Suprapubic skin (tissue), 3 donors: ENCODE results near the gene PIEZO1.

Experiments used
- POLR2A ChIP-seq, 2 donors: fragments of 450-650 bp; IDR thresholded peaks; one replicate each; pipeline ENCODE4 v1.6.1; 2017; ENCODE audit warnings: antibody characterized with exemption in 2 of 2, mild to moderate bottlenecking in 2 of 2, moderate library complexity in 2 of 2
- TF ChIP-seq, protein P1 (sequence below), 2 donors: fragments of 200-600 bp in 1 of 2; fragments of 450-650 bp in 1 of 2; sonication (generic) in 1 of 2; IDR thresholded peaks; one replicate each; pipeline ENCODE4 v1.5.1; 2016 to 2019; ENCODE audit warnings: antibody characterized with exemption in 2 of 2, mild to moderate bottlenecking in 1 of 2, moderate library complexity in 1 of 2

DNA sequence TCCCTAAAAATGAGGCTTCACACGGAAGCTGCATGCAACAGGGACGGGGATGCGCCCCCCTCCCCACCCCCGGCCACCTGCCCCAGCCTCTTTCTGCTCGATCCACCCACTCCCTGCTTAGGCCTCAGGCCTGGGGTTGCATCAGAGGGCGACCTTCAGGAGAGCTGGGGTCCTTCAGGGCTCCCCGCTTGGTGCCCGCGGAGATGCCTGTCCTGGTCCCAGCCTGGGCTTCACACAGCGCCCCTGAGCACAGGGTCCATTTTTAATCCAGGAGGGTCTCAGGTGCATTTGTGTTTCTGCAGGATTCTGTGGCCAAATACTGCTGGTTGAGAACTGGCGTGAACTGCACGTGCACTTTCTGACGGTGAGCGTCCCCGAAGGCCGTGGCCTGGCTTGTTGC, 34.1 kb upstream of the PIEZO1 start:
- TF ChIP-seq, protein P1, sequence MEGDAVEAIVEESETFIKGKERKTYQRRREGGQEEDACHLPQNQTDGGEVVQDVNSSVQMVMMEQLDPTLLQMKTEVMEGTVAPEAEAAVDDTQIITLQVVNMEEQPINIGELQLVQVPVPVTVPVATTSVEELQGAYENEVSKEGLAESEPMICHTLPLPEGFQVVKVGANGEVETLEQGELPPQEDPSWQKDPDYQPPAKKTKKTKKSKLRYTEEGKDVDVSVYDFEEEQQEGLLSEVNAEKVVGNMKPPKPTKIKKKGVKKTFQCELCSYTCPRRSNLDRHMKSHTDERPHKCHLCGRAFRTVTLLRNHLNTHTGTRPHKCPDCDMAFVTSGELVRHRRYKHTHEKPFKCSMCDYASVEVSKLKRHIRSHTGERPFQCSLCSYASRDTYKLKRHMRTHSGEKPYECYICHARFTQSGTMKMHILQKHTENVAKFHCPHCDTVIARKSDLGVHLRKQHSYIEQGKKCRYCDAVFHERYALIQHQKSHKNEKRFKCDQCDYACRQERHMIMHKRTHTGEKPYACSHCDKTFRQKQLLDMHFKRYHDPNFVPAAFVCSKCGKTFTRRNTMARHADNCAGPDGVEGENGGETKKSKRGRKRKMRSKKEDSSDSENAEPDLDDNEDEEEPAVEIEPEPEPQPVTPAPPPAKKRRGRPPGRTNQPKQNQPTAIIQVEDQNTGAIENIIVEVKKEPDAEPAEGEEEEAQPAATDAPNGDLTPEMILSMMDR (IDR thresholded peaks at IDR 0.05) = no peak
- no peak for TF ChIP-seq POLR2A (IDR thresholded peaks at IDR 0.05)
